SK-N-SH (cell line): ENCODE results near the gene PI4K2A.

ENCODE experiments used
- CTCF ChIP-seq: fragments of 200-600 bp; sonication (generic); IDR thresholded peaks from 2 replicates; pipeline ENCODE4 v1.6.1; 2017; ENCODE audit warnings: antibody characterized with exemption, mild to moderate bottlenecking, moderate library complexity
- NFIC ChIP-seq: IDR thresholded peaks from 2 replicates; pipeline ENCODE4 v1.4.0; 2012; ENCODE audit warnings: borderline replicate concordance

DNA sequence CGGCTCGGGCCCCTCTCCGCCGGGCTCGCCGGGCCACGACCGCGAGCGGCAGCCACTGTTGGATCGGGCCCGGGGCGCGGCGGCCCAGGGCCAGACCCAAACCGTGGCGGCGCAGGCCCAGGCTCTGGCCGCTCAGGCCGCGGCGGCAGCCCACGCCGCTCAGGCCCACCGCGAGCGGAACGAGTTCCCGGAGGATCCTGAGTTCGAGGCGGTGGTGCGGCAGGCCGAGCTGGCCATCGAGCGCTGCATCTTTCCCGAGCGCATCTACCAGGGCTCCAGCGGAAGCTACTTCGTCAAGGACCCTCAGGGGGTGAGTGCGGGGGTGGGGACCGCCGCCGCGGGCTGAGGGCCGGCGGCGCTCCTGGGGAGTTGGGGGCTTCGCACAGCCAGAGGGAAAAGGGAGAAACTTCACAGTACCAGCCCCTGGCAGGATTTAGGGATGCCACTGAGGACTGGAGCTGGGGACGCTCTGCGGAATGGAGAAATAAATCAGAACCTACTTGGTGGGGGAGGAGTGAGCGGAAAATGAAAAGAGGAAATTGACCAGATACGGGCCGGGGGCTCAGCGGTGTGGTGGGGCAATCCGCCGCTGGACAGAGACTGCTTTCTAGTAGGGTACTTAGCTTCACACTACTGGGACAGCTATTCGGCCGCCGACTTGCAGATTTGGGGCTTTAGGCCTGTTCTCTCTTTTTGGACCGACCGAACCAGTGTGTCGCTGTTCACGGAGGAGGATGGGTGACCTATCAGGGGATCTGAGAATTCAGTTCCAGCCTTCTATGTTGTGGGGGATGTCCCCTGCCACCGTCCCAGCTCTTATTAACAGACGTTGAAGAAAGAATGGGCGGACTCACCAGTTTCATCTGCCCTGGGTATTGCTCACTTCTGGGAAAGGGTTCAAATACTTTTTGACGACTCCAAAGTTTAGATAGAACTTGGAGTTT lies 669 bp downstream of the PI4K2A start:
- TF ChIP-seq CTCF (no peak), NFIC (no peak)
